B cell (primary cell): Measurements from ENCODE around the gene BDH1. TPM values are rescaled to one million over a fixed set of nuclear protein-coding genes. Genes with fewer than 3 reads are reported as not detected.

Source experiments
- ATAC-seq: fragments of 200-7000 bp; cut with Tn5 transposase; one replicate; pipeline ENCODE4 v1.10.0; 2021; ENCODE audit warnings: low read depth, mild to moderate bottlenecking, moderate number of reproducible peaks, moderate library complexity
- CTCF ChIA-PET: fragments of 350-600 bp; sonication (Branson Sonifier 250); formaldehyde crosslinking; loops from one replicate; lab custom pipeline; 2021; ENCODE audit warnings: antibody characterized with exemption, inconsistent platforms; lab: Charles Lee
- POLR2A ChIA-PET: fragments of 350-600 bp; sonication (Branson Sonifier 250); formaldehyde crosslinking; loops from one replicate; lab custom pipeline; 2021; ENCODE audit warnings: antibody characterized with exemption; lab: Charles Lee
- DNase-seq: peaks from one replicate; pipeline ENCODE4 v3.0.0; 2013
- H2AFZ ChIP-seq: 2 replicates; pipeline ENCODE4 v1.6.1; 2012; ENCODE audit warnings: mild to moderate bottlenecking, low read depth, low read length; ENCODE audit not compliant: insufficient read depth, poor library complexity, severe bottlenecking
- H3K27ac ChIP-seq, 2 donors: 1 replicate in 1 of 2; 2 replicates in 1 of 2; pipeline ENCODE4 v1.5.1; 2012 to 2013; ENCODE audit warnings: low read length in 2 of 2, mild to moderate bottlenecking in 2 of 2, moderate library complexity in 1 of 2
- H3K27me3 ChIP-seq, 4 experiments: fragments of 200-600 bp in 1 of 4; sonication (generic) in 1 of 4; replicated peaks in 1 of 4; 1 replicate in 2 of 4; 2 replicates in 2 of 4; pipeline versions ENCODE4 v1.6.1 to v1.7.0; 2013 to 2016; ENCODE audit warnings: low read length in 3 of 4, mild to moderate bottlenecking in 2 of 4, mixed read lengths in 1 of 4, moderate library complexity in 1 of 4; ENCODE audit not compliant: insufficient read depth in 4 of 4, control insufficient read depth in 3 of 4; ENCODE audit errors: control extremely low read depth in 1 of 4
- H3K36me3 ChIP-seq, 2 experiments: replicated peaks in 1 of 2; 1 replicate in 1 of 2; 2 replicates in 1 of 2; pipeline versions ENCODE4 v1.6.1 to v1.7.1; 2013; ENCODE audit warnings: low read length in 1 of 2; ENCODE audit not compliant: insufficient read depth in 2 of 2, control insufficient read depth in 1 of 2; ENCODE audit errors: control extremely low read depth in 1 of 2, extremely low read depth in 1 of 2
- H3K4me1 ChIP-seq, 2 donors: fragments of 200-600 bp in 1 of 2; sonication (generic) in 1 of 2; 1 replicate in 1 of 2; 2 replicates in 1 of 2; pipeline versions ENCODE4 v1.5.1 to v1.6.1; 2013 to 2017; ENCODE audit warnings: low read length in 2 of 2; ENCODE audit not compliant: control insufficient read depth in 2 of 2, insufficient read depth in 2 of 2
- H3K4me2 ChIP-seq: replicated peaks from 2 replicates; pipeline ENCODE3; 2012; ENCODE audit warnings: mild to moderate bottlenecking, low read depth, low read length; ENCODE audit not compliant: poor library complexity, severe bottlenecking
- H3K4me3 ChIP-seq, 5 experiments: fragments of 200-600 bp in 1 of 5; sonication (generic) in 1 of 5; 1 replicate in 3 of 5; 2 replicates in 2 of 5; pipeline versions ENCODE4 v1.5.1 to v1.7.0; 2011 to 2016; ENCODE audit warnings: low read length in 4 of 5, mild to moderate bottlenecking in 4 of 5, low read depth in 2 of 5, control low read depth in 1 of 5, moderate library complexity in 1 of 5; ENCODE audit not compliant: insufficient read depth in 1 of 5; ENCODE audit errors: control extremely low read depth in 1 of 5, extremely low read depth in 1 of 5
- H3K79me2 ChIP-seq: fragments of 200-600 bp; sonication (generic); one replicate; pipeline ENCODE4 v1.6.0; 2016; ENCODE audit warnings: low read length; ENCODE audit not compliant: control insufficient read depth, insufficient read depth
- H3K9ac ChIP-seq: fragments of 200-600 bp; sonication (generic); 2 replicates; pipeline ENCODE4 v1.6.1; 2017; ENCODE audit warnings: mild to moderate bottlenecking, low read length, moderate library complexity
- H3K9me3 ChIP-seq, 3 donors: one replicate each; pipeline versions ENCODE4 v1.6.1 to v1.7.1; 2013; ENCODE audit warnings: low read length in 2 of 3; ENCODE audit not compliant: control insufficient read depth in 2 of 3, insufficient read depth in 1 of 3; ENCODE audit errors: control extremely low read depth in 1 of 3
- H4K20me1 ChIP-seq: 2 replicates; pipeline ENCODE4 v1.6.0; 2012; ENCODE audit warnings: mild to moderate bottlenecking, low read length; ENCODE audit not compliant: insufficient read depth, control insufficient read depth, poor library complexity, severe bottlenecking
- H3K27ac Mint-ChIP-seq: one replicate; pipeline ENCODE4 v1.8.0; 2021; ENCODE audit warnings: mixed read lengths
- H3K27me3 Mint-ChIP-seq: one replicate; pipeline ENCODE4 v1.8.0; 2021; ENCODE audit warnings: mixed read lengths
- H3K4me1 Mint-ChIP-seq: one replicate; pipeline ENCODE4 v1.8.0; 2021; ENCODE audit warnings: mixed read lengths
- H3K4me3 Mint-ChIP-seq: one replicate; pipeline ENCODE4 v1.8.0; 2021; ENCODE audit warnings: mixed read lengths
- H3K9me3 Mint-ChIP-seq: one replicate; pipeline ENCODE4 v1.8.0; 2022; ENCODE audit warnings: mixed read lengths; ENCODE audit not compliant: insufficient read depth
- EZH2 ChIP-seq: IDR thresholded peaks from 2 replicates; pipeline ENCODE4 v1.6.1; 2012; ENCODE audit warnings: borderline replicate concordance, low read depth, mild to moderate bottlenecking, moderate library complexity, low read length; ENCODE audit not compliant: insufficient read depth, poor library complexity, severe bottlenecking
- WGBS: methylation state at CpG from one replicate; pipeline ENCODE4 v1.1.5; 2013; ENCODE audit warnings: missing lambda C conversion rate; ENCODE audit not compliant: insufficient coverage; 5-methylcytosine and 5-hydroxymethylcytosine counted together
- intact Hi-C: fragments of 100-400 bp; cut with micrococcal nuclease; formaldehyde crosslinking; loops from one replicate; pipeline ENCODE4 v1.10.0; 2022
- polyA plus RNA-seq: library from polyadenylated mRNA; depleted of rRNA; stranded (reverse); fragments of >200 nt; gene quantifications from 2 replicates; pipeline ENCODE4 v1.2.3, GENCODE V29; 2012
- small RNA-seq: library from RNA; depleted of rRNA; stranded (forward); fragments of <200 nt; gene quantifications from one replicate; pipeline ENCODE3, GENCODE V24; 2012; ENCODE audit warnings: low replicate concordance, low read depth; ENCODE audit not compliant: insufficient read length
- total RNA-seq, 2 donors: library from RNA; stranded (reverse); fragments of 120-200 nt in 1 of 2; gene quantifications; 1 replicate in 1 of 2; 2 replicates in 1 of 2; pipeline versions ENCODE4 v1.2.3 to v1.2.4, GENCODE V29; 2013 to 2022
- TF ChIP-seq, protein P1 (sequence below): fragments of 200-600 bp; IDR thresholded peaks from one replicate; pipeline ENCODE4 v1.8.0; 2022; ENCODE audit warnings: antibody characterized with exemption, mild to moderate bottlenecking

The BDH1 gene
- total and polyA plus RNA-seq, 2 donors (not counting 1 experiment from before 2014, with no cell fraction given) = 21.1 to 59.3 TPM

DNA sequence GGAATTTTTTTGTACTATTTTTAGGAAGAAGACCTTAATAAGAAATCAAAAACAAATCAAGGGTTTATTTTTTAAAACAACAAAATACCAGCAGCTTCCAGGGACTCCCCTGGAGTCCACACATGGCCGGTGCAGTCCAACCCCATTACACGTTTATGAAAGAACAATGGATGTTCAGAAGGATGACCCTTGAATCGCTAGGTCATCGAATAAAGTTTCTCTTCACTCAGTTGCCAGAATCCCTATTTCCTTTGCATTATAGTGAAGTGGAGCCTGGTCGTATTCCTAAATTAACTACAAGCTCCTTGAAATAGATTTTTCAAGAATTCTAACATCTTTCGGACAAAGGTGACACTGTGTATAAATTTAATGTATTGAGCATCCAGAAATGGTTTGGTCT lies 95.1 kb downstream of the BDH1 start:
- ATAC-seq (no peak), DNase-seq (no peak)
- Histone ChIP-seq H3K4me3 (no peak overlapping the region), H4K20me1 (no peaks in the 10 kb centered on the region), H3K4me2 (no peak overlapping the region), H3K27me3 (peaks cover 0 to 6% (median 0%) of the 10 kb centered on the region in 4 experiments), H3K4me1 (peaks cover 10 to 18% of the 10 kb centered on the region in 2 donors), H3K36me3 (no peaks in the 10 kb centered on the region), H3K27ac (no peak overlapping the region), H3K79me2 (no peaks in the 10 kb centered on the region), H3K9me3 (peaks cover 0 to 6% (median 0%) of the 10 kb centered on the region in 3 donors), H2AFZ (no peak overlapping the region), H3K9ac (no peak overlapping the region)
- WGBS = no CpG with 5 or more reads among the region's 6 CpGs
- intact Hi-C loops = no loop called here
- H3K4me1 Mint-ChIP-seq = peaks cover 10% of the 10 kb centered on the region
- no peak overlapping the region for H3K27ac Mint-ChIP-seq
- POLR2A ChIA-PET = no interaction called here
- peaks cover 11% of the 10 kb centered on the region for H3K27me3 Mint-ChIP-seq
- TF ChIP-seq, protein P1, sequence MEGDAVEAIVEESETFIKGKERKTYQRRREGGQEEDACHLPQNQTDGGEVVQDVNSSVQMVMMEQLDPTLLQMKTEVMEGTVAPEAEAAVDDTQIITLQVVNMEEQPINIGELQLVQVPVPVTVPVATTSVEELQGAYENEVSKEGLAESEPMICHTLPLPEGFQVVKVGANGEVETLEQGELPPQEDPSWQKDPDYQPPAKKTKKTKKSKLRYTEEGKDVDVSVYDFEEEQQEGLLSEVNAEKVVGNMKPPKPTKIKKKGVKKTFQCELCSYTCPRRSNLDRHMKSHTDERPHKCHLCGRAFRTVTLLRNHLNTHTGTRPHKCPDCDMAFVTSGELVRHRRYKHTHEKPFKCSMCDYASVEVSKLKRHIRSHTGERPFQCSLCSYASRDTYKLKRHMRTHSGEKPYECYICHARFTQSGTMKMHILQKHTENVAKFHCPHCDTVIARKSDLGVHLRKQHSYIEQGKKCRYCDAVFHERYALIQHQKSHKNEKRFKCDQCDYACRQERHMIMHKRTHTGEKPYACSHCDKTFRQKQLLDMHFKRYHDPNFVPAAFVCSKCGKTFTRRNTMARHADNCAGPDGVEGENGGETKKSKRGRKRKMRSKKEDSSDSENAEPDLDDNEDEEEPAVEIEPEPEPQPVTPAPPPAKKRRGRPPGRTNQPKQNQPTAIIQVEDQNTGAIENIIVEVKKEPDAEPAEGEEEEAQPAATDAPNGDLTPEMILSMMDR = no peak
- TF ChIP-seq EZH2 = no peak
- H3K4me3 Mint-ChIP-seq = no peak overlapping the region
- H3K9me3 Mint-ChIP-seq = no peaks in the 10 kb centered on the region
- CTCF ChIA-PET = no interaction called here

- TF ChIP-seq, protein P1 = no peak
- TF ChIP-seq EZH2 = no peak
- Histone ChIP-seq H3K9me3 (peaks cover 0 to 6% (median 0%) of the 10 kb centered on the region in 3 donors), H3K36me3 (no peaks in the 10 kb centered on the region), H3K27ac (no peak overlapping the region), H3K9ac (no peak overlapping the region), H3K4me3 (no peak overlapping the region), H3K4me1 (peaks cover 10 to 19% of the 10 kb centered on the region in 2 donors), H3K79me2 (no peaks in the 10 kb centered on the region), H3K27me3 (peaks cover 0 to 6% (median 0%) of the 10 kb centered on the region in 4 experiments), H2AFZ (no peak overlapping the region), H3K4me2 (no peak overlapping the region), H4K20me1 (no peaks in the 10 kb centered on the region)
- Mint-ChIP-seq H3K27me3 (peaks cover 6% of the 10 kb centered on the region), H3K9me3 (no peaks in the 10 kb centered on the region), H3K4me1 (peaks cover 13% of the 10 kb centered on the region), H3K27ac (no peak overlapping the region), H3K4me3 (no peak overlapping the region)
- POLR2A ChIA-PET = no interaction called here
- ATAC-seq (no peak), DNase-seq (no peak)
- CTCF ChIA-PET = interaction anchor here (0.6 kb wide), 1 partner anchor 378 kb away, joined by 3 read pairs; no protein-coding TSS in a partner anchor
- WGBS = 86% methylated on average over 8 of the region's 13 CpGs
- intact Hi-C loops = no loop called here
Observed at GRCh38 chr3:197460002-197460401, 95.8 kb downstream of the BDH1 start.

Small RNAs within 50 kb of the gene (small RNA-seq; reads per million reads assigned to genes)
- gene AC132008.1 = not detected

Other genes starting within 250 kb of the BDH1 start
- gene RUBCN, start 180.9 kb upstream of the BDH1 start, total RNA-seq = 423 and 427 TPM in 2 replicates
- 57.3 and 63.5 TPM in 2 replicates for gene RUBCN, start 180.9 kb upstream of the BDH1 start, polyA plus RNA-seq
- gene FYTTD1, start 193.9 kb upstream of the BDH1 start, total RNA-seq = 110 and 121 TPM in 2 replicates
- gene FYTTD1, start 193.9 kb upstream of the BDH1 start, polyA plus RNA-seq = 6.2 and 11.8 TPM in 2 replicates
- 136 and 145 TPM in 2 replicates for gene LRCH3, start 235.3 kb upstream of the BDH1 start, total RNA-seq
- gene LRCH3, start 235.3 kb upstream of the BDH1 start, polyA plus RNA-seq = 30.1 and 30.2 TPM in 2 replicates